ENCODE measurements around the gene TRAK1.

Gene TRAK1

DNA sequence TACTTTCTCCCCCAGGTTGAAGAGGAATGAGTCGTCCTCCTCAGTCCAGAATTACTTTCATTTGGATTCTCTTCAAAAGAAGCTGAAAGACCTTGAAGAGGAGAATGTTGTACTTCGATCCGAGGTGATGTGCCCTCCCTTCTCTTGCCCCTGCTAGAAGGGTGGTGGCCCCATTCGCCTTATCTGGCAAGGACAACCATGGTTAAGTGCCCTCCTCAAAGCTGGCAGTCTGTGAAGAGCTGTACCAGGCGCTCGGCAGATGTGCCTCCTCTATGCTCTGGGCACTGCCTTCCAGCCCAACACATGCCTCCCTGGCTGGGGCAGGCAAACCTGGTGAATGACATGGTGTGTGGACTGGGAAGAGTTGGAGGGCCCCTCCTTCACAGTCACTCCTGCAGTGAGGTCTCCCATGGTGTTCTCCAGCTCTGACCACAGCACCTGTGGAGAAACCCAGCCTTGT, 97.9 kb downstream of the TRAK1 start:
- no peak overlapping the region for H3K27ac ChIP-seq
- TF ChIP-seq, protein P1, sequence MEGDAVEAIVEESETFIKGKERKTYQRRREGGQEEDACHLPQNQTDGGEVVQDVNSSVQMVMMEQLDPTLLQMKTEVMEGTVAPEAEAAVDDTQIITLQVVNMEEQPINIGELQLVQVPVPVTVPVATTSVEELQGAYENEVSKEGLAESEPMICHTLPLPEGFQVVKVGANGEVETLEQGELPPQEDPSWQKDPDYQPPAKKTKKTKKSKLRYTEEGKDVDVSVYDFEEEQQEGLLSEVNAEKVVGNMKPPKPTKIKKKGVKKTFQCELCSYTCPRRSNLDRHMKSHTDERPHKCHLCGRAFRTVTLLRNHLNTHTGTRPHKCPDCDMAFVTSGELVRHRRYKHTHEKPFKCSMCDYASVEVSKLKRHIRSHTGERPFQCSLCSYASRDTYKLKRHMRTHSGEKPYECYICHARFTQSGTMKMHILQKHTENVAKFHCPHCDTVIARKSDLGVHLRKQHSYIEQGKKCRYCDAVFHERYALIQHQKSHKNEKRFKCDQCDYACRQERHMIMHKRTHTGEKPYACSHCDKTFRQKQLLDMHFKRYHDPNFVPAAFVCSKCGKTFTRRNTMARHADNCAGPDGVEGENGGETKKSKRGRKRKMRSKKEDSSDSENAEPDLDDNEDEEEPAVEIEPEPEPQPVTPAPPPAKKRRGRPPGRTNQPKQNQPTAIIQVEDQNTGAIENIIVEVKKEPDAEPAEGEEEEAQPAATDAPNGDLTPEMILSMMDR (IDR thresholded peaks at IDR 0.05) = no peak
- H2AFZ ChIP-seq = no peak overlapping the region
- no peak overlapping the region for H3K4me3 ChIP-seq (ENCODE audit: low read depth, low read length)
- H3K27me3 ChIP-seq (ENCODE audit: control insufficient read depth, insufficient read depth, low read length) = no peaks in the 10 kb centered on the region
- no peaks in the 10 kb centered on the region for H3K4me1 ChIP-seq
- no peak overlapping the region for H3K4me2 ChIP-seq (ENCODE audit: low read length)
- peaks cover 2% of the 10 kb centered on the region for H3K79me2 ChIP-seq
- H3K9ac ChIP-seq = no peak overlapping the region
- H3K36me3 ChIP-seq (ENCODE audit: control insufficient read depth, insufficient read depth, low read length) = no peaks in the 10 kb centered on the region
- no peaks in the 10 kb centered on the region for H3K9me3 ChIP-seq (ENCODE audit: control insufficient read depth, low read length)

DNA sequence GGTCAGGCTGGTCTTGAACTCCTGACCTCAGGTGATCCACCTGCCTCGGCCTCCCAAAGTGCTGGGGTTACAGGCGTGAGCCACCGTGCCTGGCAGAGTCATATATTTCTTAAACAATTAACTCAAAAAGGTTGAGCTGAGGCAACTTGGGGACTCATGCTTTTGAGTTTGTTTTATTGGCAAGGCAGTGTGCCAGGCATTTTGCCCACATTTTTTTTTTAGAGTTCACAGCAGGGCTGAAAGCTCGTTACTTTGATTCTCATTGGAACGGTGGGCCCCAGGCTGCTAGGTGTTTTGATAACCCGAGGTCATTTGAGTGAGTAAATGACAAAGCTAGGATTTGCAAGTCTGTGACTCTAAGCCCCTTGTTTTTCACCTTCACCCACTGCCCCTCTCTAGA, 98.6 kb downstream of the TRAK1 start:
- TF ChIP-seq, protein P1 (IDR thresholded peaks at IDR 0.05) = no peak
- Histone ChIP-seq H3K4me2 (ENCODE audit: low read length) (no peak overlapping the region), H3K4me1 (no peaks in the 10 kb centered on the region), H3K9me3 (ENCODE audit: control insufficient read depth, low read length) (no peaks in the 10 kb centered on the region), H3K4me3 (ENCODE audit: low read depth, low read length) (no peak overlapping the region), H3K79me2 (peaks cover 2% of the 10 kb centered on the region), H3K9ac (no peak overlapping the region), H2AFZ (no peak overlapping the region), H3K36me3 (ENCODE audit: control insufficient read depth, insufficient read depth, low read length) (no peaks in the 10 kb centered on the region), H3K27ac (no peak overlapping the region), H3K27me3 (ENCODE audit: control insufficient read depth, insufficient read depth, low read length) (no peaks in the 10 kb centered on the region)

DNA sequence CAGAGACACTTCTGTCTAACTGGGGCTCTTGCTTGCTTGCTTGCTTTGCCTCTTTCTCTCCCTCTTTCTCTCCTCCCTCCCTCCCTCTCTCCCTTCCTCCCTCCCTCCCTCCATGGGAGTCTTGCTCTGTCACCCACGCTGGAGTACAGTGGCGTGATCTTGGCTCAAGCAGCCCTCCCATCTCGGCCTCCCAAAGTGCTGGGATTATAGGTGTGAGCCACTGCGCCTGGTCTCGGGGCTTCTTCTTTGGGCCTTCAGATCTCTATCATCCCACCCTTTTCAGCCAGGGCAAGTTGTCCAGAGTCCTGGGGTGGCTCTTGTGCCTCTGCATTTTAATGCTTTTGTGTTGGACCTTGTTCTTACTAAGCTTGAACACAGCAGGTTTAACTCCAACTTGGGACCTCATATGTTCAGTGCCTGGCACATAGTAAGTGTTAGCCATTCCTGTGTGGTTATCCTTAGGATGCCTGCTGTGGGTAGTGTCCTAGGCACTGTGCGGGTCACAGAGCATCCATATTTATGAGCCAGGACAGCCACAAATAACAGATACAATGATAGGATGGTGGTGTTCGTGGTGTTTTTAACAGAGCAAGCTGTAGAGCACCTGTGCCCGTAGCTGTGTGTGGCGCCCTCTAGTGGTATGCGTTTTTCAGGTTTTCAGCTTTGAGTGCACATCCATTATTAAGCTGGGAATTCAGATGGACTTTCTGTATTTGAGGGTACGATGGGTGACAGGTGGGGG, 99.7 kb downstream of the TRAK1 start:
- TF ChIP-seq, protein P1 (IDR thresholded peaks at IDR 0.05) = peak; percentile 93
- H3K9me3 ChIP-seq (ENCODE audit: control insufficient read depth, low read length) = no peaks in the 10 kb centered on the region
- no peaks in the 10 kb centered on the region for H3K27me3 ChIP-seq (ENCODE audit: control insufficient read depth, insufficient read depth, low read length)
- no peaks in the 10 kb centered on the region for H3K4me1 ChIP-seq
- H3K36me3 ChIP-seq (ENCODE audit: control insufficient read depth, insufficient read depth, low read length) = no peaks in the 10 kb centered on the region
- H2AFZ ChIP-seq = no peak overlapping the region
- no peak overlapping the region for H3K27ac ChIP-seq
- no peak overlapping the region for H3K4me3 ChIP-seq (ENCODE audit: low read depth, low read length)
- H3K79me2 ChIP-seq = peaks cover 2% of the 10 kb centered on the region
- H3K9ac ChIP-seq = no peak overlapping the region
- no peak overlapping the region for H3K4me2 ChIP-seq (ENCODE audit: low read length)

DNA sequence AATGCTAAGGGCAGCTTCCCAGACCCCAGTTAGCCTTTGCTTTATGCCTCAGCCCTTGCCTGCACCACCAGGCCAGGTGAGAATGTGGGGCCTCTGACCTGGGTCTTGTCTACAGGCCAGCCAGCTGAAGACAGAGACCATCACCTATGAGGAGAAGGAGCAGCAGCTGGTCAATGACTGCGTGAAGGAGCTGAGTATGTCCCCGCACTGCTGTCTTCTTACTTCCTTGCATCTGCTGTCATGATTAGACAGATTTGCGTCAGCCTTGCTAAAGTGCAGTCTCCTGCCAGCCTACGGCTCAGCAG, 100.2 kb downstream of the TRAK1 start:
- H3K9ac ChIP-seq = no peak overlapping the region
- H3K36me3 ChIP-seq (ENCODE audit: control insufficient read depth, insufficient read depth, low read length) = no peaks in the 10 kb centered on the region
- H3K4me3 ChIP-seq (ENCODE audit: low read depth, low read length) = no peak overlapping the region
- no peak overlapping the region for H3K4me2 ChIP-seq (ENCODE audit: low read length)
- H3K27me3 ChIP-seq (ENCODE audit: control insufficient read depth, insufficient read depth, low read length) = no peaks in the 10 kb centered on the region
- H3K9me3 ChIP-seq (ENCODE audit: control insufficient read depth, low read length) = no peaks in the 10 kb centered on the region
- TF ChIP-seq, protein P1 (IDR thresholded peaks at IDR 0.05) = no peak
- peaks cover 2% of the 10 kb centered on the region for H3K79me2 ChIP-seq
- H2AFZ ChIP-seq = no peak overlapping the region
- H3K27ac ChIP-seq = no peak overlapping the region
- no peaks in the 10 kb centered on the region for H3K4me1 ChIP-seq

Measured in parathyroid adenoma (tissue), 2 donors.